NT2/D1 (cell line): ENCODE data around the gene RPL15.

Source experiments
- DNase-seq: peaks from one replicate; pipeline ENCODE4 v3.0.0-alpha.2; 2011; ENCODE audit warnings: low read depth, low spot score
- H3K27me3 ChIP-seq: 2 replicates; pipeline ENCODE4 v1.6.0; 2011; ENCODE audit warnings: mild to moderate bottlenecking; ENCODE audit not compliant: insufficient read length, insufficient read depth
- H3K36me3 ChIP-seq: 2 replicates; pipeline ENCODE4 v1.6.1; 2011; ENCODE audit warnings: mild to moderate bottlenecking, low read length, mixed read lengths; ENCODE audit not compliant: insufficient read depth, insufficient read length
- H3K4me1 ChIP-seq: 2 replicates; pipeline ENCODE4 v1.5.1; 2011; ENCODE audit not compliant: insufficient read depth, insufficient read length
- H3K4me3 ChIP-seq: 2 replicates; pipeline ENCODE4 v1.5.1; 2011; ENCODE audit warnings: low read depth; ENCODE audit not compliant: insufficient read length
- H3K9ac ChIP-seq: 2 replicates; pipeline ENCODE4 v1.6.0; 2011; ENCODE audit warnings: low read depth; ENCODE audit not compliant: insufficient read length
- H3K9me3 ChIP-seq: 2 replicates; pipeline ENCODE4 v1.5.1; 2011; ENCODE audit warnings: mild to moderate bottlenecking, low read length; ENCODE audit not compliant: insufficient read depth
- SUZ12 ChIP-seq: IDR thresholded peaks from 2 replicates; pipeline ENCODE4 v1.6.1; 2011; ENCODE audit not compliant: insufficient read length, insufficient read depth; ENCODE audit errors: extremely low read depth
- YY1 ChIP-seq: IDR thresholded peaks from 2 replicates; pipeline ENCODE4 v1.6.1; 2011; ENCODE audit not compliant: insufficient read length, insufficient read depth
- ZNF274 ChIP-seq: IDR thresholded peaks from 2 replicates; pipeline ENCODE4 v1.6.1; 2011; ENCODE audit warnings: mild to moderate bottlenecking, low read depth, low read length

RPL15 gene

GRCh38 chr3:23945913-23946687, 29.2 kb downstream of the RPL15 start:
- Histone ChIP-seq H3K9me3 (no peaks in the 10 kb centered on the region), H3K36me3 (no peaks in the 10 kb centered on the region), H3K4me3 (peak overlapping the region; percentile 78), H3K9ac (peak overlapping the region; percentile 91), H3K4me1 (no peaks in the 10 kb centered on the region), H3K27me3 (no peaks in the 10 kb centered on the region)
- DNase-seq: peak; percentile 92
- TF ChIP-seq YY1 (no peak), ZNF274 (no peak), SUZ12 (no peak)

- DNase-seq: no peak
- Histone ChIP-seq H3K4me1 (no peaks in the 10 kb centered on the region), H3K9ac (no peak overlapping the region), H3K27me3 (no peaks in the 10 kb centered on the region), H3K9me3 (no peaks in the 10 kb centered on the region), H3K4me3 (no peak overlapping the region), H3K36me3 (no peaks in the 10 kb centered on the region)
- TF ChIP-seq SUZ12: no peak
- TF ChIP-seq YY1: no peak
- no peak for TF ChIP-seq ZNF274
These were observed 31.8 kb downstream of the RPL15 start for GRCh38 chr3:23948761-23949160.

- H3K9ac ChIP-seq: no peak overlapping the region
- H3K9me3 ChIP-seq: no peaks in the 10 kb centered on the region
- no peak for DNase-seq
- no peak overlapping the region for H3K4me3 ChIP-seq
- TF ChIP-seq SUZ12 (no peak), YY1 (no peak), ZNF274 (no peak)
- H3K27me3 ChIP-seq: no peaks in the 10 kb centered on the region
- no peaks in the 10 kb centered on the region for H3K4me1 ChIP-seq
- no peaks in the 10 kb centered on the region for H3K36me3 ChIP-seq
These were observed 32.9 kb downstream of the RPL15 start for GRCh38 chr3:23949784-23950183.

GRCh38 chr3:23950293-23950692, 33.4 kb downstream of the RPL15 start:
- Histone ChIP-seq H3K4me1 (no peaks in the 10 kb centered on the region), H3K27me3 (no peaks in the 10 kb centered on the region), H3K4me3 (no peak overlapping the region), H3K36me3 (no peaks in the 10 kb centered on the region), H3K9ac (no peak overlapping the region), H3K9me3 (no peaks in the 10 kb centered on the region)
- DNase-seq: no peak
- no peak for TF ChIP-seq ZNF274

GRCh38 chr3:23952646-23953045, 35.7 kb downstream of the RPL15 start:
- no peaks in the 10 kb centered on the region for H3K9me3 ChIP-seq
- TF ChIP-seq ZNF274: no peak
- TF ChIP-seq SUZ12: no peak
- TF ChIP-seq YY1: no peak
- H3K9ac ChIP-seq: no peak overlapping the region
- no peak overlapping the region for H3K4me3 ChIP-seq
- no peak for DNase-seq
- no peaks in the 10 kb centered on the region for H3K27me3 ChIP-seq
- no peaks in the 10 kb centered on the region for H3K36me3 ChIP-seq
- H3K4me1 ChIP-seq: no peaks in the 10 kb centered on the region

- TF ChIP-seq ZNF274: no peak
- no peak for TF ChIP-seq SUZ12
- TF ChIP-seq YY1: no peak
- Histone ChIP-seq H3K36me3 (no peaks in the 10 kb centered on the region), H3K27me3 (no peaks in the 10 kb centered on the region), H3K9ac (no peak overlapping the region), H3K4me1 (no peaks in the 10 kb centered on the region), H3K9me3 (no peaks in the 10 kb centered on the region), H3K4me3 (no peak overlapping the region)
- no peak for DNase-seq
These were observed 36.6 kb downstream of the RPL15 start for GRCh38 chr3:23953523-23953922.

GRCh38 chr3:23954144-23954543, 37.2 kb downstream of the RPL15 start:
- DNase-seq: no peak
- Histone ChIP-seq H3K9ac (no peak overlapping the region), H3K9me3 (no peaks in the 10 kb centered on the region), H3K27me3 (no peaks in the 10 kb centered on the region), H3K4me1 (no peaks in the 10 kb centered on the region), H3K4me3 (no peak overlapping the region), H3K36me3 (no peaks in the 10 kb centered on the region)
- TF ChIP-seq SUZ12: no peak
- no peak for TF ChIP-seq ZNF274
- no peak for TF ChIP-seq YY1
